Right atrium auricular region (tissue), 2 donors: ENCODE measurements around the gene PDK2. TPM values are rescaled to one million over a fixed set of nuclear protein-coding genes. Genes with fewer than 3 reads are reported as not detected.

Experiments
- DNase-seq: peaks from one replicate; pipeline ENCODE4 v3.0.0-alpha.2; 2019; ENCODE audit warnings: low spot score
- H3K27ac ChIP-seq, 2 donors: fragments of 200-600 bp; sonication (generic); 1 replicate in 1 of 2; 2 replicates in 1 of 2; pipeline ENCODE4 v1.5.1; 2016 to 2019
- H3K27me3 ChIP-seq, 2 donors: fragments of 200-600 bp; sonication (generic); one replicate each; pipeline versions ENCODE4 v1.5.1 to v1.6.0; 2017 to 2019
- H3K36me3 ChIP-seq: fragments of 200-600 bp; sonication (generic); one replicate; pipeline ENCODE4 v1.5.1; 2016
- H3K4me1 ChIP-seq, 2 donors: fragments of 200-600 bp; sonication (generic); one replicate each; pipeline versions ENCODE4 v1.5.1 to v1.6.0; 2017 to 2019
- H3K4me3 ChIP-seq, 2 donors: fragments of 200-600 bp; sonication (generic); 1 replicate in 1 of 2; 2 replicates in 1 of 2; pipeline ENCODE4 v1.5.1; 2017 to 2019; ENCODE audit warnings: mild to moderate bottlenecking in 1 of 2, moderate library complexity in 1 of 2
- H3K9me3 ChIP-seq, 2 donors: fragments of 200-600 bp; sonication (generic); one replicate each; pipeline ENCODE4 v1.5.1; 2019
- total RNA-seq, 2 donors: library from RNA; depleted of rRNA; stranded (reverse); fragments of >200 nt; gene quantifications; one replicate each; pipeline ENCODE4 v1.1.0, GENCODE V29; 2016
- TF ChIP-seq, protein P1 (sequence below), 2 donors: fragments of 200-600 bp; sonication (generic); IDR thresholded peaks; one replicate each; pipeline ENCODE4 v1.5.1; 2019; ENCODE audit warnings: antibody characterized with exemption in 2 of 2

Gene PDK2
- total RNA-seq, 2 donors from 2014 or later = 186 to 214 TPM

DNA sequence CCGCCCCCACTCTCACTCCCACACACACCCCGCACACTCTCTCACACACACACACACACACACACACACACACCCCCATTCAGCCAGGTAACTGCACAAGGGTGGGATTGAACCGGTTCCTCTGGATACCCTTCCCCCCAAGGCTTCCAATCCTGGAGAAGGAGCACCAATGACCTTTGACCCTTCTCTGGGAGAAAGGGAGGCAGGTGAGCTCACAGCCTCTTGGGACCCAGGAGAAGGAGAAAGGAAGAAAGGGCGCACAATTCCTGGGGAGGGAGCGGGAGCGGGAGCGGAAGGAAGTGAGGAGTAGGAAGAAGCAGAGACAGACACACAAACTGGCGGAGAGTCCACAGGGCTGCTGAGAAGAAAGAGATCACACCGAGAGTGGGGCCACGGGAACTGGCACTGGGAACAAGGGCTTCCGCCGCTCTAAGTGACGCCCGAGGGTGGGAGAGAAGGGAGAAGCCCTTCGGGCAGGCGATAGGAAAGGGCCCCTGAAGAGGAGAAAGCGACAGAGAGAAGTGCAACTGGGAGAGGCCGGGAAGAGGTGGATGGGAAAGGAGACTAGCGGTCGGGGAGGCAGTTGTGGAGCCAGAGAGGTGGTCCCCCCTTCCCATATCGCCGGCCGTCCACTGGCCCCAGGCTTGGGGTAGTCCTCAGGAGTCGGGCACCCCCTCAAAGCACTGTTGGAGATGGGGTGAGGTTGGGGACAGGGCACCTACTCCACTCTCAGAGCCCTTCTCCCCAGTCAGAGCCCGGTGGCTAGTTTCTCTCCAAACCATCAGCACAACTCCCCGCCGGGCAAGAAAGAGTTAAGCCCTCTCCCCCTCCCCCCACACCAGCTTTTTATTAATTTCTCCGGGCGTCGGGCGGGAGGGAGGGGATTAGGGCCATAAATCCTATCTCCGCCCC is 33.5 kb downstream of the PDK2 start:
- no peaks in the 10 kb centered on the region for H3K27me3 ChIP-seq
- peaks cover 0 to 54% of the 10 kb centered on the region in 2 donors for H3K4me1 ChIP-seq
- peak overlapping the region; percentile 40 to 57 for H3K4me3 ChIP-seq
- no peaks in the 10 kb centered on the region for H3K9me3 ChIP-seq
- no peaks in the 10 kb centered on the region for H3K36me3 ChIP-seq
- peak overlapping the region in 1 of 2 donors; percentile 46 for H3K27ac ChIP-seq
- TF ChIP-seq, protein P1, sequence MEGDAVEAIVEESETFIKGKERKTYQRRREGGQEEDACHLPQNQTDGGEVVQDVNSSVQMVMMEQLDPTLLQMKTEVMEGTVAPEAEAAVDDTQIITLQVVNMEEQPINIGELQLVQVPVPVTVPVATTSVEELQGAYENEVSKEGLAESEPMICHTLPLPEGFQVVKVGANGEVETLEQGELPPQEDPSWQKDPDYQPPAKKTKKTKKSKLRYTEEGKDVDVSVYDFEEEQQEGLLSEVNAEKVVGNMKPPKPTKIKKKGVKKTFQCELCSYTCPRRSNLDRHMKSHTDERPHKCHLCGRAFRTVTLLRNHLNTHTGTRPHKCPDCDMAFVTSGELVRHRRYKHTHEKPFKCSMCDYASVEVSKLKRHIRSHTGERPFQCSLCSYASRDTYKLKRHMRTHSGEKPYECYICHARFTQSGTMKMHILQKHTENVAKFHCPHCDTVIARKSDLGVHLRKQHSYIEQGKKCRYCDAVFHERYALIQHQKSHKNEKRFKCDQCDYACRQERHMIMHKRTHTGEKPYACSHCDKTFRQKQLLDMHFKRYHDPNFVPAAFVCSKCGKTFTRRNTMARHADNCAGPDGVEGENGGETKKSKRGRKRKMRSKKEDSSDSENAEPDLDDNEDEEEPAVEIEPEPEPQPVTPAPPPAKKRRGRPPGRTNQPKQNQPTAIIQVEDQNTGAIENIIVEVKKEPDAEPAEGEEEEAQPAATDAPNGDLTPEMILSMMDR (IDR thresholded peaks at IDR 0.05) = no peak
- DNase-seq = no peak

- no peaks in the 10 kb centered on the region for H3K9me3 ChIP-seq
- no peaks in the 10 kb centered on the region for H3K27me3 ChIP-seq
- TF ChIP-seq, protein P1 (IDR thresholded peaks at IDR 0.05) = no peak
- peaks cover 5% of the 10 kb centered on the region for H3K36me3 ChIP-seq
- peak overlapping the region; percentile 40 to 57 for H3K4me3 ChIP-seq
- peaks cover 0 to 56% of the 10 kb centered on the region in 2 donors for H3K4me1 ChIP-seq
- H3K27ac ChIP-seq = peak overlapping the region in 1 of 2 donors; percentile 46
- DNase-seq = no peak
These were observed 34.2 kb downstream of the PDK2 start for GRCh38 chr17:50129353-50129727.

DNA sequence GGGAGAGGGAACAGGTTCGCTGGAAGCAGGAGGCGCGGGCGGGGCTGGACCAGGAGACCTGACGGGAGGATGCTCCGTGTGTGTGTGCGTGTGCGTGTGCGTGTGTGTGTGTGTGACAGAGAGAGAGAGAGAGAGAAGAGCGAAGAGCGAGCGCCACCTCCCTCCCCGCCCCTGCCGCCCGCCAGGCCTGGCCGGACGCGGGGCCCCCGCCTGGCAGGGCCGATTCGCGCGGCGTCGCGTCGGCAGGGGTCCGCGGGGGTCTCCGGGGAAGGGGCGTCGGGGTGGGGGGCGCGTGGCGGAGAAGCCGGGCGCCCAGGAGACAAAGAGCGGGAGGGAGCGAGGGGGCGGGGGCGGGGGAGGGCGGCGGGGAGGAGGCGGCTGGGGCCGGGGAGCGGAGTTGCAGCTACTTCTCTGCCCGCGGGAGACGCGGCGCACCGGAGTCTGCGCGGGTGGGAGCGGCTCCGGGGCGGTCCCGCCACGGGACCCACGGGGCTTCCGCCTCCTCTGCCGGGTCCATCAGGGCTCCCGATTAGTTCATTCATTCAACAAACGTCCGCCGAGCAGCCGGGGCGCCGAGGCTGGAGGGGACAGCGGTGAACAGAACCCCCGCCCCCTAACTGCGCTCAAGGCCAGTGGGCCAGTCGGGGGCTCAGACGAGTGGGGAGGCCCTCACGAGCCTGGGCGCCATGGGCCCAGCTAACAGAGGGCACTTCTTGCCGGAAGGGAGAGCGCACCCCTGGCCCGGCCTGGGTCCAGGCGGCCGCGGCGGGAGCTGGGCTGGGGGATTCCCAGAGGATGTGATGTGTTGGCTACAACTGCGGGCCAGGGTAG is 34.8 kb downstream of the PDK2 start, which contains the start of gene SAMD14:
Gene SAMD14, minus strand, starts transcription at position 433 of the 831 bp plus-strand sequence. CDS start 5,201 bp downstream, outside the sequence.
- H3K4me1 ChIP-seq = peaks cover 0 to 60% of the 10 kb centered on the region in 2 donors

DNA sequence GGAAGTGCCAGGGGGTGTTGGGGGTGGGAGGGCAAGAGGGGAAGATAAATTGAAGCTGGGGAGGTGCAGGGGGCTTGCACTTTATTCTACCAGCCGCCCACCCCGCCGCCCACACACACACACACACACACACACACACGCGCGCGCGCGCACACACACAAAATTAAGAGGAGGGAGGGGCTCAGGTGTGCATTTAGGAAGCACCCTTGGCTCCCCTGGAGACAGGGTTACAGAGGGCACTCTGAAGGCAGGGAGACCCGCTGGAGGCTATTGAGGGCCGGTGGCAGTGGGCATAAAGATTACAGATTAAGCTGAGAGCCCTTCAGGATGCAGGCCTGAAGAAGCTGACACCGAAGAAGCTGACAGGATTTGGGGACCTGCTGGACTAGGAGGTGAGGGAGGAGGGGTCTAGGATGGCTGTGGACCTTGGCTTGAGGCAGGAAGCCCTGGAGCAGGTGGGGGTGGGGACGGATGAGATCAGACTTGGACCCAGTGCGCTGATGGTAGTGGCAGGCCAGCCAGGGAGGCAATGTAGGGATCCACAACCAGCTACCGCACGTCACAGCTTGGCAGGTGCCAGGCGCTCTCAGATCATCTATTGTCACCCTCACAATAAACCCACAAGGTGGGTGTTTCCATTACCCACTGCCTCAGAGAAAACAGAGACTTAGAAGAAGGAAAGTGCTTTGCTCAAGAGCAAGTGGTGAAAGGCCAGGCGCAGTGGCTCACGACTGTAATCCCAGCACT is 35.6 kb downstream of the PDK2 start:
- Histone ChIP-seq H3K27ac (peak overlapping the region in 1 of 2 donors; percentile 46), H3K4me1 (peaks cover 0 to 60% of the 10 kb centered on the region in 2 donors), H3K27me3 (no peaks in the 10 kb centered on the region), H3K36me3 (peaks cover 19% of the 10 kb centered on the region), H3K4me3 (peak overlapping the region in 1 of 2 donors; percentile 57), H3K9me3 (no peaks in the 10 kb centered on the region)
- no peak for DNase-seq
- TF ChIP-seq, protein P1 (IDR thresholded peaks at IDR 0.05) = no peak

More for the DNA sequence above, 34.8 kb downstream of the PDK2 start, which contains the start of gene SAMD14:
- TF ChIP-seq, protein P1 (IDR thresholded peaks at IDR 0.05) = no peak
- Histone ChIP-seq H3K4me3 (peak within 1 kb of the TSS; percentile 40 to 57), H3K36me3 (peaks cover 11% of the 10 kb centered on the region), H3K27me3 (no peaks in the 10 kb centered on the region), H3K27ac (peak within 1 kb of the TSS in 1 of 2 donors; percentile 46), H3K9me3 (no peaks in the 10 kb centered on the region)
- DNase-seq = no peak
